SK-MEL-5 (cell line): ENCODE measurements around the gene AP2A2. TPM values are rescaled to one million over a fixed set of nuclear protein-coding genes. Genes with fewer than 3 reads are reported as not detected.

Experiments used
- DNase-seq: peaks from one replicate; pipeline ENCODE4 v3.0.0-alpha.2; 2016; ENCODE audit warnings: low read depth, low spot score
- in situ Hi-C: cut with HindIII; loops from 2 replicates; pipeline ENCODE4 v1.10.0; 2016; ENCODE audit warnings: low sequenced_read_pairs, high pct_unique_total_duplicates, low pct_unique_long_range_greater_than_20kb
- total RNA-seq: library from RNA; depleted of rRNA; stranded (reverse); fragments of >200 nt; shearing (Covaris generic); gene quantifications from 2 replicates; pipeline ENCODE4 v1.2.3, GENCODE V29; 2014

The AP2A2 gene
- total RNA-seq, 1 experiment from 2014 or later: 14.6 TPM

GRCh38 chr11:1025410-1026162 lies 99.9 kb downstream of the AP2A2 start:
- DNase-seq: no peak
- in situ Hi-C loops: no loop called here

- in situ Hi-C loops: no loop called here
- no peak for DNase-seq
Measured at GRCh38 chr11:1026163-1026450, 100.4 kb downstream of the AP2A2 start.

- in situ Hi-C loops: no loop called here
Measured at GRCh38 chr11:1026641-1027482, 101.2 kb downstream of the AP2A2 start.

GRCh38 chr11:1027483-1028290 lies 102.0 kb downstream of the AP2A2 start:
- in situ Hi-C loops: no loop called here
- DNase-seq: no peak

More at GRCh38 chr11:1026641-1027482, 101.2 kb downstream of the AP2A2 start:
- no peak for DNase-seq

GRCh38 chr11:1028291-1028540 lies 102.5 kb downstream of the AP2A2 start:
- in situ Hi-C loops: no loop called here
- no peak for DNase-seq

- in situ Hi-C loops: no loop called here
Measured at GRCh38 chr11:1028616-1029015, 102.9 kb downstream of the AP2A2 start.

GRCh38 chr11:1029051-1029450 lies 103.4 kb downstream of the AP2A2 start:
- no peak for DNase-seq
- in situ Hi-C loops: no loop called here

More at GRCh38 chr11:1028616-1029015, 102.9 kb downstream of the AP2A2 start:
- no peak for DNase-seq

GRCh38 chr11:1029654-1030053 lies 104.0 kb downstream of the AP2A2 start:
- DNase-seq: no peak
- in situ Hi-C loops: no loop called here

GRCh38 chr11:1030086-1030485 lies 104.4 kb downstream of the AP2A2 start:
- in situ Hi-C loops: no loop called here

GRCh38 chr11:1030556-1030955 lies 104.9 kb downstream of the AP2A2 start:
- in situ Hi-C loops: no loop called here
- DNase-seq: no peak

More at GRCh38 chr11:1030086-1030485, 104.4 kb downstream of the AP2A2 start:
- DNase-seq: no peak

GRCh38 chr11:1031121-1031899 lies 105.6 kb downstream of the AP2A2 start:
- no peak for DNase-seq
- in situ Hi-C loops: no loop called here

- DNase-seq: no peak
- in situ Hi-C loops: no loop called here
Measured at GRCh38 chr11:1032310-1032891, 106.7 kb downstream of the AP2A2 start.

GRCh38 chr11:1033016-1033798 lies 107.5 kb downstream of the AP2A2 start:
- in situ Hi-C loops: no loop called here
- DNase-seq: no peak

- DNase-seq: no peak
- in situ Hi-C loops: no loop called here
Measured at GRCh38 chr11:1034001-1034400, 108.3 kb downstream of the AP2A2 start.

GRCh38 chr11:1034456-1035295 lies 109.0 kb downstream of the AP2A2 start:
- DNase-seq: no peak
- in situ Hi-C loops: no loop called here
